NCI-H748 (cell line): ENCODE results near the gene APLP1.
"Not testable (repeated sequence)": the region's sequence is repeated elsewhere in the genome, so short reads cannot be mapped to it uniquely, and the experiment has no call there.

Experiments used
- DNase-seq: peaks from one replicate; lab custom pipeline; 2025; ENCODE audit not compliant: unreplicated experiment; lab: John Stamatoyannopoulos, UW

APLP1 gene

GRCh38 chr19:35852029-35852780, 16.2 kb upstream of the APLP1 start, which contains the start of gene NPHS1:
Gene NPHS1, minus strand, starts transcription at chr19:35852504. Its CDS starts 667 bp downstream, at chr19:35851837.
- no peak for DNase-seq

GRCh38 chr19:35853038-35853756, 15.2 kb upstream of the APLP1 start:
- DNase-seq: no peak

GRCh38 chr19:35856546-35857149, 11.7 kb upstream of the APLP1 start, which contains the start of gene KIRREL2:
Gene KIRREL2, plus strand, starts transcription at chr19:35856911. Its CDS starts 209 bp downstream, at chr19:35857120.
- DNase-seq: peak; percentile 57

- no peak for DNase-seq
Observed at GRCh38 chr19:35858311-35858710, 10.1 kb upstream of the APLP1 start.

GRCh38 chr19:35859414-35859813, 9.0 kb upstream of the APLP1 start:
- no peak for DNase-seq

GRCh38 chr19:35860436-35860817, 7.9 kb upstream of the APLP1 start:
- no peak for DNase-seq

GRCh38 chr19:35860818-35861639, 7.3 kb upstream of the APLP1 start:
- no peak for DNase-seq

- DNase-seq: no peak
Observed at GRCh38 chr19:35861640-35862160, 6.7 kb upstream of the APLP1 start.

- no peak for DNase-seq
Observed at GRCh38 chr19:35862528-35862927, 5.8 kb upstream of the APLP1 start.

- no peak for DNase-seq
Observed at GRCh38 chr19:35863018-35863417, 5.4 kb upstream of the APLP1 start.

- no peak for DNase-seq
Observed at GRCh38 chr19:35868823-35869326, 501 bp downstream of the APLP1 start.

- DNase-seq: peak; percentile 99
Observed at GRCh38 chr19:35869327-35870123, 1.2 kb downstream of the APLP1 start.

GRCh38 chr19:35870124-35870736, 1.9 kb downstream of the APLP1 start:
- not testable (repeated sequence) for DNase-seq

GRCh38 chr19:35870798-35871197, 2.4 kb downstream of the APLP1 start:
- no peak for DNase-seq

GRCh38 chr19:35871611-35872010, 3.2 kb downstream of the APLP1 start:
- DNase-seq: no peak

- DNase-seq: no peak
Observed at GRCh38 chr19:35872180-35872579, 3.8 kb downstream of the APLP1 start.

GRCh38 chr19:35874392-35874930, 6.1 kb downstream of the APLP1 start:
- DNase-seq: no peak

- DNase-seq: no peak
Observed at GRCh38 chr19:35879068-35879467, 10.7 kb downstream of the APLP1 start.

GRCh38 chr19:35879770-35880317, 11.5 kb downstream of the APLP1 start:
- DNase-seq: peak; percentile 87
